ENCODE data around the gene CACNB3. TPM values are rescaled to one million over a fixed set of nuclear protein-coding genes. Genes with fewer than 3 reads are reported as not detected.

The CACNB3 gene
- total and polyA plus RNA-seq, 9 of the 15 experiments (the other 6 are each of a cell fraction or from before 2014, with no cell fraction given): 0.24 to 2.0 (median 1.5) TPM

DNA sequence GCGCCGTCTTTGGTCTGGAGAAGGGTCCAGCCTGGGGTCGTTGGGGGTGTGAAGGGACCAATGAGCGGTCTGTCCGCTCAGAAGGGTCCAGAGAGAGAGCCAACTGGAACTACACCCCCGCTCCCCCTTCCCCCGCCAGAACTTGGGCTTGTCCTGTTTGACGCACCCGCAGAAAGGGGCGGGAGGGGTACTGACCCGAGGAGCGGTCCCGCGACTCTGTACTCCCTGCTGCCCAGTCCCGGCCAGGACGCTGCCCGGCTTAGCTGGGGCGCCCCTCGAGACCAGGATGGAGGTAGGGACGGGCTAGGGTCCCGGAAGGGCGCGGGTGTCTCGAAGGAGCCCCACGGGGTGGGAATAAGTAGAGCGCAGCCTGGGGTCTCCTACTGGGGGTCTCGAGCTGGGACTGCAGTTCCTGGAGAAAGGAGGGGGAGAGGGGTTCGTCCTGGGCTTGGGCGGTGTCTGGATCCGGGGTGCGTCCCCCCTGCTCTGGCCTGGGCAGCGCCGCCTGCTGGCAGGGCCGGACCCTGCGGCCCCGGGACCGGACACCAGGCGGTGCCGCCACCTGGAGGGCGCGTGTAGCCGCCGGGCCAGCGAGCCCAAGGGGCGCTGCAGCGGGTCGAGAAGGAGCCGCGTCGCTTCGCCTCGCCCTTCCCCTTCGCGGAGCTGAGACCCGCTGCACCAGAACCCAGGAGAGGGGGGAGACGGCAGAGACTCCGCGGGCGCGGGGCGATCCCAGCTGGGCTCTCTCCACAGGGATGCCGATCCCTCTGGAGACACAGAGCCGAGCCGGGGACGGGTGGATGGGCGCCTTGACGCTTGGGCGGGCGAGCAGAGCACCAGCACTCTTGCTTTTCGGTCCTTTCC lies 3.8 kb upstream of the CACNB3 start (continued):
- TF ChIP-seq, protein P1, sequence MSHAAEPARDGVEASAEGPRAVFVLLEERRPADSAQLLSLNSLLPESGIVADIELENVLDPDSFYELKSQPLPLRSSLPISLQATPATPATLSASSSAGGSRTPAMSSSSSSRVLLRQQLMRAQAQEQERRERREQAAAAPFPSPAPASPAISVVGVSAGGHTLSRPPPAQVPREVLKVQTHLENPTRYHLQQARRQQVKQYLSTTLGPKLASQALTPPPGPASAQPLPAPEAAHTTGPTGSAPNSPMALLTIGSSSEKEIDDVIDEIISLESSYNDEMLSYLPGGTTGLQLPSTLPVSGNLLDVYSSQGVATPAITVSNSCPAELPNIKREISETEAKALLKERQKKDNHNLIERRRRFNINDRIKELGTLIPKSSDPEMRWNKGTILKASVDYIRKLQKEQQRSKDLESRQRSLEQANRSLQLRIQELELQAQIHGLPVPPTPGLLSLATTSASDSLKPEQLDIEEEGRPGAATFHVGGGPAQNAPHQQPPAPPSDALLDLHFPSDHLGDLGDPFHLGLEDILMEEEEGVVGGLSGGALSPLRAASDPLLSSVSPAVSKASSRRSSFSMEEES (CRISPR knock-in tag; IDR thresholded peaks at IDR 0.05): no peak
- TF ChIP-seq ZNF23 (CRISPR knock-in tag; IDR thresholded peaks at IDR 0.05): no peak
- no peak for TF ChIP-seq ZNF146 (CRISPR knock-in tag; IDR thresholded peaks at IDR 0.05; ENCODE audit: unreplicated experiment)
- no peak for TF ChIP-seq PURB (CRISPR knock-in tag; IDR thresholded peaks at IDR 0.05; ENCODE audit: low read depth)
- TF ChIP-seq CBX2 (IDR thresholded peaks at IDR 0.05; ENCODE audit: insufficient read depth, low read length, poor library complexity, severe bottlenecking): no peak
- no peak for TF ChIP-seq FOXJ3 (CRISPR knock-in tag; IDR thresholded peaks at IDR 0.05)
- TF ChIP-seq MYNN (IDR thresholded peaks at IDR 0.05): no peak
- TF ChIP-seq MYNN (CRISPR knock-in tag; IDR thresholded peaks at IDR 0.05): no peak
- TF ChIP-seq MAFF (IDR thresholded peaks at IDR 0.05; ENCODE audit: low read length): no peak
- TF ChIP-seq RHOXF2B (CRISPR knock-in tag; conservative IDR thresholded peaks at IDR 0.05): no peak
- peak; percentile 78 for TF ChIP-seq KLF16 (IDR thresholded peaks at IDR 0.05)
- no peak for TF ChIP-seq HOXB6 (CRISPR knock-in tag; IDR thresholded peaks at IDR 0.05; ENCODE audit: borderline replicate concordance)
- no peak for TF ChIP-seq SMARCB1 (IDR thresholded peaks at IDR 0.05; ENCODE audit: insufficient read length, low read depth)
- no peak for TF ChIP-seq ARHGAP35 (IDR thresholded peaks at IDR 0.05; ENCODE audit: partially characterized antibody)
- TF ChIP-seq, protein P2, sequence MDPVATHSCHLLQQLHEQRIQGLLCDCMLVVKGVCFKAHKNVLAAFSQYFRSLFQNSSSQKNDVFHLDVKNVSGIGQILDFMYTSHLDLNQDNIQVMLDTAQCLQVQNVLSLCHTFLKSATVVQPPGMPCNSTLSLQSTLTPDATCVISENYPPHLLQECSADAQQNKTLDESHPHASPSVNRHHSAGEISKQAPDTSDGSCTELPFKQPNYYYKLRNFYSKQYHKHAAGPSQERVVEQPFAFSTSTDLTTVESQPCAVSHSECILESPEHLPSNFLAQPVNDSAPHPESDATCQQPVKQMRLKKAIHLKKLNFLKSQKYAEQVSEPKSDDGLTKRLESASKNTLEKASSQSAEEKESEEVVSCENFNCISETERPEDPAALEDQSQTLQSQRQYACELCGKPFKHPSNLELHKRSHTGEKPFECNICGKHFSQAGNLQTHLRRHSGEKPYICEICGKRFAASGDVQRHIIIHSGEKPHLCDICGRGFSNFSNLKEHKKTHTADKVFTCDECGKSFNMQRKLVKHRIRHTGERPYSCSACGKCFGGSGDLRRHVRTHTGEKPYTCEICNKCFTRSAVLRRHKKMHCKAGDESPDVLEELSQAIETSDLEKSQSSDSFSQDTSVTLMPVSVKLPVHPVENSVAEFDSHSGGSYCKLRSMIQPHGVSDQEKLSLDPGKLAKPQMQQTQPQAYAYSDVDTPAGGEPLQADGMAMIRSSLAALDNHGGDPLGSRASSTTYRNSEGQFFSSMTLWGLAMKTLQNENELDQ (CRISPR knock-in tag; IDR thresholded peaks at IDR 0.05; ENCODE audit: borderline replicate concordance): no peak
- TF ChIP-seq, protein P3, sequence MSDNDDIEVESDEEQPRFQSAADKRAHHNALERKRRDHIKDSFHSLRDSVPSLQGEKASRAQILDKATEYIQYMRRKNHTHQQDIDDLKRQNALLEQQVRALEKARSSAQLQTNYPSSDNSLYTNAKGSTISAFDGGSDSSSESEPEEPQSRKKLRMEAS (CRISPR knock-in tag; IDR thresholded peaks at IDR 0.05): peak; percentile 92
- peak; percentile 57 for TF ChIP-seq PHF20 (IDR thresholded peaks at IDR 0.05; ENCODE audit: partially characterized antibody)
- TF ChIP-seq ETV6 (IDR thresholded peaks at IDR 0.05; ENCODE audit: borderline replicate concordance in 1 of 2, low read depth in 2 of 2, low read length in 1 of 2): no peak
- TF ChIP-seq ETV6 (CRISPR knock-in tag; IDR thresholded peaks at IDR 0.05; ENCODE audit: borderline replicate concordance): no peak
- TF ChIP-seq ZC3H11A (IDR thresholded peaks at IDR 0.05; ENCODE audit: low read depth, low read length): no peak
- no peak for TF ChIP-seq CBFA2T3 (IDR thresholded peaks at IDR 0.05)
- no peak for TF ChIP-seq THRAP3 (IDR thresholded peaks at IDR 0.05; ENCODE audit: borderline replicate concordance)
- peak; percentile 97 for TF ChIP-seq KAT2B (IDR thresholded peaks at IDR 0.05; ENCODE audit: low read depth, low read length)
- TF ChIP-seq BACH1 (tag; IDR thresholded peaks at IDR 0.05): no peak
- no peak for TF ChIP-seq ZFP1 (CRISPR knock-in tag; IDR thresholded peaks at IDR 0.05)
- no peak for TF ChIP-seq BDP1 (IDR thresholded peaks at IDR 0.05; ENCODE audit: insufficient read depth, insufficient read length)
- TF ChIP-seq KLF1 (tag; IDR thresholded peaks at IDR 0.05): peak; percentile 59; the same call in 1 of the 2 replicates
- no peak for TF ChIP-seq HNRNPH1 (optimal IDR thresholded peaks at IDR 0.05; ENCODE audit: low read depth, low read length)
